Osteoblast (primary cell): ENCODE measurements around the gene RBM23. TPM values are rescaled to one million over a fixed set of nuclear protein-coding genes. Genes with fewer than 3 reads are reported as not detected.

ENCODE experiments used
- DNase-seq: peaks from one replicate; pipeline ENCODE4 v3.0.0; 2011; ENCODE audit warnings: low spot score, mixed read lengths; ENCODE audit not compliant: insufficient read length; ENCODE audit errors: missing footprints
- H2AFZ ChIP-seq: 2 replicates; pipeline ENCODE4 v1.6.0; 2011; ENCODE audit warnings: mild to moderate bottlenecking, low read length
- H3K27ac ChIP-seq: 2 replicates; pipeline ENCODE4 v1.5.1; 2011; ENCODE audit warnings: mild to moderate bottlenecking, low read depth, low read length, moderate library complexity
- H3K27me3 ChIP-seq: 2 replicates; pipeline ENCODE4 v1.6.0; 2012; ENCODE audit warnings: mild to moderate bottlenecking, control low read depth, inconsistent platforms, low read length, moderate library complexity; ENCODE audit not compliant: insufficient read depth
- H3K36me3 ChIP-seq: 2 replicates; pipeline ENCODE4 v1.5.1; 2011; ENCODE audit warnings: mild to moderate bottlenecking, low read length, control low read depth, moderate library complexity; ENCODE audit not compliant: insufficient read depth
- H3K4me1 ChIP-seq: 2 replicates; pipeline ENCODE4 v1.5.1; 2011; ENCODE audit warnings: mild to moderate bottlenecking, low read length, control low read depth, moderate library complexity; ENCODE audit not compliant: insufficient read depth
- H3K4me2 ChIP-seq: 2 replicates; pipeline ENCODE4 v1.6.0; 2011; ENCODE audit warnings: mild to moderate bottlenecking, low read length; ENCODE audit not compliant: insufficient read depth
- H3K4me3 ChIP-seq: fragments of 200-600 bp; sonication (generic); 3 replicates; pipeline ENCODE4 v1.5.1; 2012; ENCODE audit warnings: mild to moderate bottlenecking, low read length, inconsistent platforms; ENCODE audit not compliant: insufficient read depth
- H3K79me2 ChIP-seq: 2 replicates; pipeline ENCODE4 v1.6.0; 2012; ENCODE audit warnings: mild to moderate bottlenecking, low read length, control low read depth, inconsistent platforms; ENCODE audit not compliant: insufficient read depth
- H3K9me3 ChIP-seq: 2 replicates; pipeline ENCODE4 v1.5.1; 2011; ENCODE audit warnings: low read depth, low read length, control low read depth
- H4K20me1 ChIP-seq: 2 replicates; pipeline ENCODE4 v1.6.0; 2012; ENCODE audit warnings: mild to moderate bottlenecking, low read length, control low read depth; ENCODE audit not compliant: insufficient read depth
- total RNA-seq: library from RNA; depleted of rRNA; stranded (reverse); fragments of >200 nt; gene quantifications from 2 replicates; pipeline ENCODE4 v1.2.3, GENCODE V29; 2012
- TF ChIP-seq, protein P1 (sequence below): IDR thresholded peaks from 2 replicates; pipeline ENCODE4 v1.5.1; 2011; ENCODE audit warnings: mild to moderate bottlenecking, low read depth, low read length, moderate library complexity; ENCODE audit errors: extremely low read depth

The RBM23 gene
- total RNA-seq, 1 donor: 98.1 TPM

DNA sequence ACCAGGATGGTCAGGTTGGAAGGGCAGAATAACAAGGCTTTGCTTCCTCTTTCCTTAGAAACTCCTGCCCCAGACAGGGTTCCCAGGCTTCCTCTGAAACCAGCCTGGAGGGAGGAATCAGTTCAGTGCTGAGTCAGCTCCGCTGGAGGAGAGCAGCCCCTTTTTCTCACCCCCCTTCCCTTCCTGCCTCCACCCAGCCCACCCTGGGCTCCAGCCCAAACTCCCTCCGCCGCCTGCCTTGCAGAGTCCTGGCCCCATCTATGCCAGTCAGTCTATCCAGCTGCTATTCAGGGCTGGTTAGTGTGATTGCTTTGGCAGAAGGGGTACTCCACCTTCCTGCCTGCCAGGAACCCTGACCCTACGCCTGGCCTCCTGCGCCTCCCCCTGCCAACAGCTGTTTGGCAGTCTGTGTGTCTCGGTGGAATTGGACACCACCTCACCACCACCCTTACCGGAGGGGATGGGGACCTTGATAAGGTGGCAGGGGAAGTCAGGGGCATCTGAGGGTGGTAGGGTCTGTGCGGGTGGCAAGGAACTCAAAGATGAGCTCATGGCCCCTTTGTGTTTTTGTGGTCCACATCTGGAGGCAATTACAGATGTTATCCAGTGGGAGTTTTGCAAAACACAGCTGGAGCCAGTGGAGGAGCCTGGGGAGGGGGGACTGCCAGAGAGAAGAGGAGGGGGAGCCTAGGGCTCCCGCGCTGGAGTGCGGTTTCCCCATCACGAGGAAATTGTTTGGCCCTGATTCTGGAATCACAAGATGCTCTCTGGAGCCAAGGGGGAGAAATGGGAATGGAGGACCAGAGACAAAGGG lies 70.4 kb downstream of the RBM23 start:
- Histone ChIP-seq H3K36me3 (peaks cover 37% of the 10 kb centered on the region), H3K4me1 (peaks cover 82% of the 10 kb centered on the region), H4K20me1 (peaks cover 4% of the 10 kb centered on the region), H3K4me2 (peak overlapping the region; percentile 44), H3K27ac (peak overlapping the region; percentile 100), H3K27me3 (no peaks in the 10 kb centered on the region), H3K9me3 (no peaks in the 10 kb centered on the region), H2AFZ (no peak overlapping the region), H3K79me2 (peaks cover 37% of the 10 kb centered on the region), H3K4me3 (peak overlapping the region; percentile 14)
- DNase-seq: peak; percentile 96
- TF ChIP-seq, protein P1, sequence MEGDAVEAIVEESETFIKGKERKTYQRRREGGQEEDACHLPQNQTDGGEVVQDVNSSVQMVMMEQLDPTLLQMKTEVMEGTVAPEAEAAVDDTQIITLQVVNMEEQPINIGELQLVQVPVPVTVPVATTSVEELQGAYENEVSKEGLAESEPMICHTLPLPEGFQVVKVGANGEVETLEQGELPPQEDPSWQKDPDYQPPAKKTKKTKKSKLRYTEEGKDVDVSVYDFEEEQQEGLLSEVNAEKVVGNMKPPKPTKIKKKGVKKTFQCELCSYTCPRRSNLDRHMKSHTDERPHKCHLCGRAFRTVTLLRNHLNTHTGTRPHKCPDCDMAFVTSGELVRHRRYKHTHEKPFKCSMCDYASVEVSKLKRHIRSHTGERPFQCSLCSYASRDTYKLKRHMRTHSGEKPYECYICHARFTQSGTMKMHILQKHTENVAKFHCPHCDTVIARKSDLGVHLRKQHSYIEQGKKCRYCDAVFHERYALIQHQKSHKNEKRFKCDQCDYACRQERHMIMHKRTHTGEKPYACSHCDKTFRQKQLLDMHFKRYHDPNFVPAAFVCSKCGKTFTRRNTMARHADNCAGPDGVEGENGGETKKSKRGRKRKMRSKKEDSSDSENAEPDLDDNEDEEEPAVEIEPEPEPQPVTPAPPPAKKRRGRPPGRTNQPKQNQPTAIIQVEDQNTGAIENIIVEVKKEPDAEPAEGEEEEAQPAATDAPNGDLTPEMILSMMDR: no peak

DNA sequence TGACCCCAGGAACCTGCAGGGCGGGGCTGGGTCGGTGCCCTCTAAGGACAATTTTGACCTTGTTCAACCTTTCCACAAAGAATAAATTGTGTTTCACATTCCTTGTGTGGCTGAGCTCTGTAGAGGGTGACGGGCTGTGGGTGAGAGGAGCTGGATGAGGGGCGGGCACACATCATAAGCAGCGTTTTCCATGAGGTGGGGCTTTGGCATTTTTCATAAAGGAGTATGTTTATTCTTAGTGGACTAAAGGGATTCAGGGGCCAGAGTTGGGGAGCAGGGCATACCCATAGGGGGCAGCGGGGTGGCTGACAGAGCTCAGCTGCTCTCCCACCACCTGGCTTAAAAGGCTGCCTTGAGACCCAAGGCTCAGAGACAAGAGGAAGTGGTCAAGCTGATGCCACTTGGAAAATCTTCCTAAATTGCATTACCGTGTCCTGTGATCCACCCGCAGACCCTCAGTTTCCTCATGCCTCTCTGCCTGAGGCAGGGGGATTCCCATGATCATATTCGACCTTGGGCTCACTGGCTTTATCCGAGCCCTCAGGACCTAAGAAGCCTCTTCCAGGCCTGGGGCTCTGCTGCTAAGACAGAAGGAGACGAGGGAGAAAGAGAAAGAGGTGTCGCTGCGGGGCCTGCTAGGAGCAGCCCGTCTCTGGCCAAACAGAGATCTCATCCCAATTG lies 71.1 kb downstream of the RBM23 start:
- peaks cover 45% of the 10 kb centered on the region for H3K36me3 ChIP-seq
- H3K4me3 ChIP-seq: no peak overlapping the region
- peak; percentile 93 for DNase-seq
- H3K9me3 ChIP-seq: no peaks in the 10 kb centered on the region
- H3K4me2 ChIP-seq: peak overlapping the region; percentile 44
- no peak overlapping the region for H2AFZ ChIP-seq
- peak overlapping the region; percentile 100 for H3K27ac ChIP-seq
- H3K79me2 ChIP-seq: peaks cover 43% of the 10 kb centered on the region
- peaks cover 4% of the 10 kb centered on the region for H4K20me1 ChIP-seq
- peaks cover 76% of the 10 kb centered on the region for H3K4me1 ChIP-seq
- TF ChIP-seq, protein P1: peak; percentile 37
- no peaks in the 10 kb centered on the region for H3K27me3 ChIP-seq

DNA sequence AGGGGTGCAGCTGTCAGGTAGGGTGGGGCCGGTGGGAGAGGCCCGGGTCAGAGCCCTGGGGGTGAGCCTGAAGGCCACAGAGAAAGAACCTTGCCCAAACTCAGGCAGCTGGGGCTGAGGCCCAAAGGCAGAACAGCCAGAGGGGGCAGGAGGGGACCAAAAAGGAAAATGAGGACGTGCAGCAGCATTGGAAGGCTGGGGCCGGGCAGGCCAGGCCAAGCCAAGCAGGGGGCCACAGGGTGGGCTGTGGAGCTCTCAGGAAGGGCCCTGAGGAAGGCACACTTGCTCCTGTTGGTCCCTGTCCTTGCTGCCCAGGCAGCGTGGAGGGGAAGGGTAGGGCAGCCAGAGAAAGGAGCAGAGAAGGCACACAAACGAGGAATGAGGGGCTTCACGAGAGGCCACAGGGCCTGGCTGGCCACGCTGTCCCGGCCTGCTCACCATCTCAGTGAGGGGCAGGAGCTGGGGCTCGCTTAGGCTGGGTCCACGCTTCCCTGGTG lies 72.1 kb downstream of the RBM23 start:
- Histone ChIP-seq H3K79me2 (peaks cover 50% of the 10 kb centered on the region), H2AFZ (no peak overlapping the region), H3K36me3 (peaks cover 54% of the 10 kb centered on the region), H3K27ac (peak overlapping the region; percentile 93), H3K4me2 (peak overlapping the region; percentile 38), H3K27me3 (no peaks in the 10 kb centered on the region), H3K4me1 (peaks cover 67% of the 10 kb centered on the region), H4K20me1 (peaks cover 10% of the 10 kb centered on the region), H3K9me3 (no peaks in the 10 kb centered on the region), H3K4me3 (no peak overlapping the region)
- peak; percentile 56 for DNase-seq
- TF ChIP-seq, protein P1: no peak
